ENCODE measurements around the gene MCFD2.
"Not testable (repeated sequence)": the region's sequence is repeated elsewhere in the genome, so short reads cannot be mapped to it uniquely, and the experiment has no call there.

The MCFD2 gene

DNA sequence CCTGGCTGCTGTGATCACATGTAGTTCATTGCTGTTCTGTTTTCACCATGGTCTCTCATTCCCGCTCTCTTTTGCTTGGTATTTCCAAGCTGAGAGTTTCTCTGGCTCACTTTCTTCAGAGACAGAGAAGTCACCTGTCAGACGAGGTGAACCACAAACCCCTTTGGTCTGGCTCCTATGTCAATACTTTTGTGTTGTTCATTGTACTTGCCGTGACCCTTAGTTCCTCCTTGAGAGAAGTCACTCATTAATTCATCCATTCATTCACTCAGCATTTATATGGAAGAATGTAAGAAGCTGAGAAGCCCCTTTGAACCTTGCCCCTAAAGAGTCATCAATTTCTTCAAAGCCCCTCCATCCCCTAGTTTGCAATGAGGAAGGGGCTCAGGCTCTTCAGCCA, 15.2 kb downstream of the MCFD2 start:
- DNase-seq: no peak

DNA sequence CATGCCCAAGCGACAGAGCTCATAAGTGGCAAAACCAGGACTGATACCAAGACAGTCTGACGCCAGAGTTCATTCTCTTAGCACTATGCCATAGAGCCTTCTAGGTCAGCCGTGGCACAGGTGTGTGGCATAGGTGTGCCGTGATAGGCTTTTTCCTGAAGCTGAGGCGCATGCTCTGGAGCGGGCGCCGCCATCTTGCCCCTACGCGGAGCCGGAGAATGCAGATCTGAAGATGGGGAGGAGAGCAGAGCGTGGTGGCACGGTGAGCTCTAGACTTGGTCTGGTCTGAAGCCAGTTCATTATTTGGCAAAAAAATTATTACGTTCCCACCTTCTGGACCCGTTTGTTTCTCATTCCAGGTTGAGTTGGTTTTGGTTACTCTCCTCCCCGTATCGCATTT, 16.6 kb downstream of the MCFD2 start:
- no peak for DNase-seq

DNA sequence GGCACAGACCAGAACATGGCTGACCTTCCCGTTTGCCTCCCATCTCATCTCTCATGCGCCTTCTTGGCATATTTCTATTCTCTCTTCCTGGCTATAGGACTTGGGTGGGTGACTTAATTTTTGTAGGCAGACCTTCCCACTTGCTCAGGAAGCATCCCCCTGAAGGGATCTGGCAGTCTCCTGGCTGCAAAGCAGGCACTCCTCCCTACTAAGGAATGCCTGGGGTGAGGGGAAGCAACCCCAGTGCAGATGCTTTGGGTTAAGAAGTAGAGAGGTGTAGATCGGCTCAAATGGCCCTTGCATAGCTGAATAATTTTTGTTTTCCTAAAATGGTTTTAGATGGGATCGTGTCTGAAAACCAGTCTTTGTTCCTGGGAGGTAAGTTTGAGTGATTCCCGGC, 17.6 kb downstream of the MCFD2 start:
- no peak for DNase-seq

DNA sequence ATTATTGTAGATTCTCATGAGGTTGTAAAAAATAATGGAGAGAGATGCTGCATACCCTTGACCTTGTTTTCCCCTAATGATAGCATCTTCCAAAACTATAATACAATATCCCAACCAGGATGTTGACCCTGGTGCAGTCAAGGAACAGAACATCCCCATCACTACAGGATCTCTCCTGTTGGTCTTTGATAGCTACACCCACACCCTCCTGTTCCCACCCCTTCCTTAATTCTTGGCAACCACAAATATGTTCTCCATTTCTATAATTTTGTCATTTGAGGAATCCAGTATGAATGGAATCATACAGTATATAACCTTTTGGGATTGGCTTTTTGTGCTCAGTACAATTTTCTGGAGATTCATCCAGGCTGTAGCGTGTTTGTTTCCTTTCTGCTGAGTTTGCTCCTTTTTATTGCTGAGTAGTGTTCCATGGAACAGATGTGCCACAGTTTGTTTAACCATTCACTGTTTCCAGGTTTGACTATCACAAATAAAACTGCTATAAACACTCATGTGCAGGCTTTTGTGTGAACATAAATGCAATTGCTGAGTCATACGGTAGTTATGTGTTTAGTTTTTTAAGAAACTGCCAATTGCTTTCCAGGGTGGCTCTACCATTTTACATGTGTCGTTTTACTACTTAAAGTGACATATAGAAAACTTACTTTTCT, 22.2 kb downstream of the MCFD2 start:
- peak; percentile 43 for DNase-seq

DNA sequence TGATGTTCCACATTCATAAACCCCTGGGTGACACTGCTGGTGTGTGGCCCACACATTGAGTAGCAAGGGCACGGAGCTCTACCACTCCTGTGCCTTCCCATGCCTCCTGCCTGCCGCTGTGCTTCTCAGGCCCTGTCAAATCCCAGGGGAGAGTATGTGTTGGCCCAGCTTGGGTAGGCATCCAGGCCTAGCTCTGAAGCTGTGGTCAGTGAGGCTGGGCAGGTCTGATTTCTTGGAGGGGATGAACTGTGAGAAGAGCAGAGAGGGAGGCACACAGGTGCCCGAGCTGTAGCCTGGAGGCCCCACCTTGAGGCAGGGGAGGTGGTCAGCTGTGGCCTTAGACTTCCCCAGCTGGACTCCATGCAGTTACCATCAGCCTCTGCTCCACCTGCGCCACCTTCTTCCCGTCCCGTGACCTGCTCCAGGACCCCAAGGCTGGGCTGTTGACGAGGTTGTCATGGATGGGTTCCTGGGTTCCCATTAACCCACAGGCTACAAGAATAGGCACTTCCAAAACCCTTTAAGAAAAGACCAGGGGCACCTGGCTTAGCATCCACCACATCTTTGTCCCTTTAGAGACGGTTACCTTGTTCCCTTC, 23.6 kb downstream of the MCFD2 start:
- no peak for DNase-seq

DNA sequence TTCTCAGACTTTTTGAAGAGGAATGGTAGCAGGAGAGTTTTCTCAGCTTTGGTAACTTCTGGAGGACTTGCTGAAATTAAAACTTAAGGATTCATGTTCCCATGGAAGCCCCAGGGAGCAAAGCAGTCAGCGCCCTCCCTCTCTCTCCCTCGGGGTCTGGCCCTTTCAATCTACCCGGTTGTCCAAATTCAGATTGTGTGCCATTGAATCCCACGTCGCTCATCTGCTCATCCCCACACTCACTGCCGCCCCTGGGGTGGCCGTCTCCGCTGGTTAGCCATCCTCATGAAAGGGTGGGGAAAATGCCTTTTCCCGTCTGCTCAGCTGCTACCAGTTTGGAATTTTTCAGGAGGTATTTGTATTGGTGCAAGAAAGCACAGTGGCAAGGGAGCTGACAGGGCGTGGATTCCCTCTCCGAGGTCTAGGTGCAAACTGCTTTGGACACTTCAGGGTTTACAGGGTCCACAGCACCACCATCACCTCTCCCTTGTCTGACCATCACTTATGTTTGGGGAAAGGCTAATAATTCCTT, 27.1 kb downstream of the MCFD2 start:
- DNase-seq: no peak

DNA sequence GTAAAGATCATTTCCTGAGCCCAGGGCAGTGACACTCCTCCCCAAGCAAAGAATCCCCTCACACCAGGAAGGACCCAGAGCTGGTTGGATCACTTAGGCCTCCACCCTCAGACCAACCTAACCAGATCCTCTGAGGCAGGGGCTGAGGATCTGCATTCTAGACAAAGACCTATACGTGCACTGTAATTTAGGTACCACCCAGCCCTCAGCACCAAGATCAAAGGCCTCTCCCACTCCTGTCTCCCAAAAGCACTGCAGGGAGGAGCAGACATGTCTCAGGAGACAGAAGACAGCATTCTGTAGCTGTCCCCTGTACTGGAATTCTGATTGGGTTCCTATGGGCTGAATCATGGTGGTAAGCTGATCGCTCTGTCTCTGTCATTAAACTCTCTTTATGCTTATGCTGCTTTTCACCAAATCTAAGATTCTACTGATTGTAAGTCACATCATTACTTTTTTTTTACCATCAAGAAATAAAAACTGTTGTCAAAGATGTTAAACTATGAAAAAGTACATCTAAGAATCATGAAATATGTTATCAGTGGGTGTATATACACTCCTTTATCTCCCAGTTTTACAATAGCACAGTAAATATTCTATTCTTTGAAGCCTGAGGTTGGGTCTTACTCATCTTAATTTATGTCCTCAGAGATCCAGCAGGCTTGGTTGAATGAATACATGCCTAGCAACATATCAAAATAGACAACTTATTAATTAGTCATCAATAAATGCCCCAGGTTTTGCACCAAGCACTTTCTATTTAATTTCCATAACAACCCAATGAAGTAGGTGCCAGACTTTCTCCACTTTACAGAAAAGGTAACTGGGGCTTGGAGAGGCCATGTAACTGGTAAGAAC, 28.3 kb downstream of the MCFD2 start:
- peak; percentile 68 for DNase-seq

DNA sequence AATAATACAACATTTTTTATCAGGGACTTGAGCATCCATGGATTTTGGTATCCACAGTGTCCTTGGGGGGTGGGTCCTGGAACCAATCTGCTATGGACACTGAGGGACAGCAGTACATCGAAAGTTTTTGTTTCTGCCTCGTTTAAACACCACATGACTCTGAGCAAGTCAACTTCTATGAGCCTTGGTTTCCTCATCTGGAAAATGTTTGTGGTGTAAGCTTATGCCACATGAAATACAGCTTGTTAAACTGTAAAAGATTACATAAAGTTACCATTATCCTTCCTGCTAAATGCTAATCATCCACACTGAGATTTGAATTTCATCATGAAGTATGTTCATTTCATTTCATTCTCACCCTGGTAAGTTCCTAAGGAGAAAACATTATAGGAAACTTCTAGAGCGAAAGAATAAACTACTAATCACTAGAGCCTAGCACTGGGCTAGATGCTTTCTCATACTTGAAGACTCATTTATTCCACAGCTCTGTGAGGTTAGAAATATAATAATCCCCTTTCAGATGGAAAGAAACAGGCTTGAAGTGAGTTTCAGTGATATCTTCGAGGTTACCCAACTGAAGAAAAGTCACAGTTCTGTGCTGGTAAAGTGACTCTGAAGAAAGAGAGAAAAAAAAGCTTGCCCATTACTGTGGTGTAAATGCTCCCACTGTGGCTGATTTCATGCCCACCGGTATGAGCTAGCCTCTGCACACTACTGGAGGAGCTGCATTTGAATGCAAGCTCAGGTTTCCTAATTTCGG, 29.2 kb downstream of the MCFD2 start:
- no peak for DNase-seq

DNA sequence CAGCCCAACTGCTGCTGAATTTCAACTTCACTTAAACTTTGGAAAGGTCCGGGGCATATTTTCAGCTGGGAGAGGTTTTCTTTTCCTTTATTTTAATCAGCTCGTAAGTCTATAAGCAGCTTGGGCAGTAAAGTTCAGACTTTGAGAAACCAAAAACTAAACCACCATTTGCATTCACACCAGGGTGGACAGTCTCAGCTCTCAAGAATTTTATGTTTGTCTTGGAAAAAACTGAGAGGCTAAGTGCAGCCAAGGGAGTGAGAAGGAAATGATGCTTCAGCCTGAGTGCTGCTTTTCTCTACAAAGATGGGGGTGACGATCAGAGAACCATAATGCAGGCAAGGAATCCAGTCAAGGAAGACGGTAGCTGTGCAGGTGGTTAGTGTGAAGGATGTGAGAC, 30.2 kb downstream of the MCFD2 start:
- peak; percentile 50 for DNase-seq

DNA sequence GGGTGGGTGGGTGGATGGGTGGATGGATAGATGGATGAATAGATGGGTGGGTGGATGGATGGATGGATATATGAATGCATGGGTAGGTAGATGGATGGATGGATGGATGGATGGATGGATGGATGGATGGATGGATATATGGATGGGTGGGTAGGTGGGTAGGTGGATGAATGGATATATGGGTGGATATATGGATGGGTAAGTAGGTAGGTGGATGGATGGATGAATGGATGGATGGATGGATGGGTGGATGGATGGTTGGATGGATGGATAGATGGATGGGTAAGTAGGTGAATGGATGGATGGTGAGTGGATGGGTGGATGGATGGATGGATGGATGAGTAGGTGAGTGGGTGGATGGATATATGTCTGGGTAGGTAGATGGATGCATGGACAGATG, 36.1 kb downstream of the MCFD2 start:
- no peak for DNase-seq

DNA sequence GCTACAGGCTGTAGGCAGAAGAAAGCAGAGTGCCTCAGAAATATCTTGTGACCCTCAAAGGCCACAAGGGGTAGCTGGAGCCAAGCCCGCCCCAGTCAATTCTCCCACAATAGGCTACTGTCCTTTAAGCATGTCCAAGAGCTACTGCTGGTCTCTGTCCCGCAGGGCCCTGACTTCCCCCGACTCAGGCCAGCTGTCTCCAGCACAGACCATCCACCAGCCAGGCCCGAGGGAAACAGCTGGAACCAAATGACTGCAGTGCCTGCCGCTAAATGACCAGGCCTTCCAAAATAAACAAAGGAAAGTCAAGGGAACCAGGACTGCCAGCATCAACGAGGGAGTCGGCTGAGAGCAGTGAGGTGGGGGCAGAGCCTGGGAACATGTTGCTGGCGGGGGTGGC, 36.7 kb downstream of the MCFD2 start:
- peak; percentile 28 for DNase-seq

DNA sequence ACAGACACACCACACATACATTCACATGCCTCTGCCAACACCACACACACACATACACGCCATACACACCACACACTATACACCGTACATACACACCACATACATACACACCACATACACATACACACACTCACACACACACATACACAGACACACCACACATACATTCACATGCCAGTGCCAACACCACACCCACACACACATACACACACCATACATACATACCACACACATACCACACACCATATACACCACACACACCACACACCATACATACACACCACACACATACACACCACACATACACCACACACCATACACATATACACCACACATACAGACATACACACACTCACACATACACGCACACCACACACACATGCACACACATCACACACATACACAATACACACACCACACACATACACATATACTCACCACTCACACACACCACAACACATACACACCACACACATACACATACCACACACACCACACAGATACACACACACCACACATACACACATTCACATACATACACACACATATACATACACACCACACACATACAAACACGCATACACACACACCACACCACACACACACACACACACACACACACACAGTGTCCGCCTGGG, 37.2 kb downstream of the MCFD2 start:
- no peak for DNase-seq

DNA sequence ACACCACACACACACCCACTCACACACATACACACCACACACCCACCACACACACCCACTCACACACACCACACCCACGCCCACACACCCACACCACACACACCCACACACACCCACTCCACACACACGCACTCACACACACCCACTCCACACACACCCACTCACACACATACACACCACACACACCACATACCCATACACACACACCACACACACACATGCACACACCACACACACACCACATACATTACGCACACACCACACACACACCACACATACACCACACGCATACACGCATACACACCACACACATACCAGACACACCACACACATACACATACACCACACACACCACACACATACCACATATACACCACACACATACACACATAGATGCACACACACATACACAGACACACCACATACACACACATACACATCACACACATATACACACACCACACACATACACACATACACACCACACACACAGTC, 37.9 kb downstream of the MCFD2 start:
- no peak for DNase-seq

DNA sequence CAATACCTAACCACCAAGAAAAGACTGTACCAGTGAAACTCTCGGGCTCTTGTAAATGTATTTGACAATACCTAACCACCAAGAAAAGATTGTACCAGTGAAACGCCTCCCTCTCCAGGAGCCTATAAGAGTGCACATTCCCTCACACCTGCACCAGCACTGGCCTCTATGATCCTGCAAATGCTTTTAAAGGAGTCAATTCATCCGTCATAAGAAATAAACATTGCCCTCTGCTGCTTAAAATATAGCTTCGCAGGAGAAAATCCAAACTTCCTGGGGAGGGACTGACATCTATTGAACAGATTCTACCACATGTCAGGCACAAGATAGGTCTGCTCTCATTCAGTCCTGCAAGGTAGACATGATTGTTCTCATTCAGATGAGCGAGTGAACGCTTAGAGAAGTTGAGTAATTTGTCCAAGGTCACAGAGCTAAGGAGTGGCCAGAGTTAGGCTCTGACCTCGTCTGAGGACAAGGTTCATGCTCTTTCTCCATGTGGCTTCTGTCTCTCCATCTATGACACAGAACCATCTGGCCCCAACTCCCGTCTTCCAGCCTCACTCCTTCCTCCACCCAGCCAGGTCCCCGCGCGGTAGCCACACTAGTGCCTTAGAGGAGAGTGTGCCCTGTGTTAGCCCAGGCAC, 38.7 kb downstream of the MCFD2 start:
- DNase-seq: peak; percentile 76

DNA sequence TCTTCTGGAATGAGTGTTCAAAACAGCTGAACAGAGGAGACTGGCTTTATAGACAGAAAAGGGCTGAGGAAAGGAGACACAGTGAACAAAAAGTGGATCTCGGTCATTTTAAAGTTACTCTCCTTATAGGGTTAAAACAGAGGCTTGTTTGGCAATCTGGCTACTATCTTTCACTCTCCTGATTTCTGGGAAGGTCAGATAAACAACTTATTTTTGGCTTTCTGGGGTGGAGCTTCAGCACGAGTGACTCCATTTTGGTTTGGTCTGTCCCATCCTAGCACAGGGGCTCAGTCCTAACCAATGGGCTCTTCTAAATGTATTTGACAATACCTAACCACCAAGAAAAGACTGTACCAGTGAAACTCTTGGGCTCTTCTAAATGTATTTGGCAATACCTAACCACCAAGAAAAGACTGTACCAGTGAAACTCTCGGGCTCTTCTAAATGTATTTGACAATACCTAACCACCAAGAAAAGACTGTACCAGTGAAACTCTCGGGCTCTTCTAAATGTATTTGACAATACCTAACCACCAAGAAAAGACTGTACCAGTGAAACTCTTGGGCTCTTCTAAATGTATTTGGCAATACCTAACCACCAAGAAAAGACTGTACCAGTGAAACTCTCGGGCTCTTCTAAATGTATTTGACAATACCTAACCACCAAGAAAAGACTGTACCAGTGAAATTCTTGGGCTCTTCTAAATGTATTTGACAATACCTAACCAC, 39.5 kb downstream of the MCFD2 start:
- DNase-seq: not testable (repeated sequence)

DNA sequence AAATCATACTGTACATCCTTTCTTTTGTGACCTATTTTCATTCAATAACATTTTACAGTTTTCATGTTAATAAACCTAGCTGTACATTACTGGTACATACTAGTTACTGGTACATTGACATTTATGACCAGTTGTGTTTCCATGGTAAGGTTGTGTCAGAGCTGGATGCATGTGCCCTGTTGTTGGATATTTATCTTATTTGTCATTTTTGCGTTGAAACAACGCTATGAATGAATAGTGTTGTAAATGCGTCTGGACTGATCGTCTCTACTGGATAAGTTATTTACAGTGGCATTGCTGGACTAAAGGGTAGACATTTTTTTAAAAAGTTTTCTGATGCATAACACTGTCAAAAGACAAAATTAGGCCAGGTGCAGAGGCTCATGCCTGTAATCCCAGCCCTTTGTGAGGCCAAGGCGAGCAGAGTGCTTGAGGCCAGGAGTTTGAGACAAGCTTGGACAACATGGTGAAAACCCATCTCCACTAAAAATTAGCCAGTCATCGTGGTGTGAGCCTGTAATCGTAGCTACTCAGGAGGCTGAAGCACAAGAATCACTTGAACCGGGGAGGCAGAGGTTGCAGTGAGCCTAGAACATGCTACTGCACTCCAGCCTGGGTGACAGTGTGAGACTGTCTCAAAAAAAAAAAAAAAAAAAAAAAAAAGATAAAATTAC, 40.2 kb downstream of the MCFD2 start:
- DNase-seq: no peak

DNA sequence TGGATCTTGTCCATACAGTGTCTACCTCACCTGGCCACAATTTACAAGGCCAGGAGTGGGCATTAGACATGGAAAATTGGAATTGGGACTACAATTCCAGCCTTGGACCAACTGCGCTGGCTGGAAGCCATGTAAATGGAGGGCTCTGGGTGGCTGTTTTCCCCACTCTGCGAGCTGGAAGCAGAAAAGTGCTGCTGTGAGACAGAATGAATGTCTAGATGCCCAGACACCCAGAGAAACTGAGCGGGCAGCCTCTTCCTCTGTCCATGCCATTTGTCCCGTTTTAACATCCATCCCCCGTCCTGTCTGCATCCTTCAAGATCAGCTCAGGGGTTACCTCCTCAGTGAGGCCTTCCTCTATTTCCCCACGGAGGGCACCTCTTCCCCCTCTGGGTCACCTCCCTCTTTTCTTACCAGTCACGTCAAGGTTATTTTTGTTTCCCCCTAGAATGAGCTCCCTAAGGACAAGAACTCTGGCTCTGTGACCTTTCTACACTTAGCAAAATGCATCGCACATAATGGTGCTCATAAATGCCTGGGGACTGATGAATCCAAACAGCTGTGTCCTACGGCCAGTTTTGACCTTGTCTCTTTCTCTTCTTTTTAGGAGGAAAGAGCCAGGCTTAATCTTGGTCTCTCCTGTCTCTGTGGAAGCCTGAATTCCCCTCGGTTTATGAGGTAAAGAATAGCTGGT, 41.2 kb downstream of the MCFD2 start:
- DNase-seq: peak; percentile 63

DNA sequence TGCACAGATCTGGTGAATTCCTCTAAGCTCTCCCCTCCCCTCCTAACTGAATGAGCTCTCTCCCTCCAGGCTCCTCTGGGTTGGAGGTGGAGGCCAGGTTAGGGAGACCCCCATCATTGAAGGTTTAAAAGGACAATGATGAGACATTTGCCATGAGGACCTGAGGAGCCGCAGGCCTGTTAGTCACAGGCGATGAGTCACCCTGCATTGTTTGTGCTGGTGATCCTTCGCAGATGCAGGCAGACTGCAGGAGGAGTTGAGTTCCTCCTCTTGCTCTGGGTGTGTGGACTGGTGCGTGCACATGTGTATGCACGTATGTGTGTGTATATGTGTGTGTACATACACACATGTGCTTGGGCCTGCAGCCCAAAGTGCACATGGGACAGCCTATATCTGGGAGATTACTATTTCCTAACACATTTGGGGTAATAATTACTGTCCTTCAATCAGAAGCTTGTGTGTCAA, 42.0 kb downstream of the MCFD2 start:
- DNase-seq: peak; percentile 95

DNA sequence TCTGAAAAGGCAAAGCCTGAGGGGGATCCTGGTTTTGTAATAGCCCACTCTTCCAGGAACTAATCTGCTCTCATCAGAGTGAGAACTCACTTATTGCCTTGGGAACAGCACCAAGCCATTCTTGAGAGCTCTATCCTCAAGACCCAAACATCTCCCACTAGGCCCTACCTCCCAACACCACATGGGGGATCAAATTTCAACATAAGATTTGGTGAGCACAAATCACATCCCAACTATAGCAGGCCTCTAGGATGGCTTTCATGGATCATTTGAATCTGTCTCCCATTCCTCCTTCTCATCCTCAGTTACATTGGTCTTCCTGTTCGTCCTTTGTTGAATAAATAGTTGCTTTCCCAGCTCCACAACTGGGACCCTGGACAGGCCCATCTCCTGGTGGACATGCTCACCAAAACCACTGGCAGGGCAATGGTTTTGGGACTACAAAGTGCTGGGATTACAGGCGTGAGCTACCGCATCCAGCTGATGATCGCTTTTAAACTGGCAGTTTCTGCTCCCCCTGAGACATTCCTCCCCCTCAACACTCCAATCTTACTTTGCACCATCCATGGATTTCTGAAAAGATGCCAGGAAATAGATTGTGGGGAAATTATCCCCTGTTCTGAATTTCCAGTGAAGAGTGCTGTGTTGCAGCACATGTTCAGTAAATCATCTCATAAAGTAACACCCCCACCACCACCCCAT, 42.6 kb downstream of the MCFD2 start:
- DNase-seq: no peak
